Stimulated activated naive CD8-positive, alpha-beta T cell treated with anti-CD3 and anti-CD28 coated beads, Interleukin-15, Interleukin-2, amounts not matched to agents 100 ng/mL and 50 ng/mL, for 24 hours (primary cell): ENCODE measurements around the gene CDC6.

Experiments used
- H3K27ac Mint-ChIP-seq: one replicate; pipeline ENCODE4 v1.8.0; 2021; ENCODE audit warnings: mild to moderate bottlenecking, mixed read lengths
- H3K27me3 Mint-ChIP-seq: one replicate; pipeline ENCODE4 v1.8.0; 2021; ENCODE audit warnings: mixed read lengths
- H3K36me3 Mint-ChIP-seq: one replicate; pipeline ENCODE4 v1.8.0; 2021; ENCODE audit warnings: low read depth, mixed read lengths
- H3K4me1 Mint-ChIP-seq: one replicate; pipeline ENCODE4 v1.8.0; 2021; ENCODE audit warnings: low read depth, mixed read lengths
- H3K4me3 Mint-ChIP-seq: one replicate; pipeline ENCODE4 v1.8.0; 2021; ENCODE audit warnings: mild to moderate bottlenecking, mixed read lengths
- H3K9me3 Mint-ChIP-seq: one replicate; pipeline ENCODE4 v1.8.0; 2021; ENCODE audit warnings: mixed read lengths

Gene CDC6

GRCh38 chr17:40329839-40330794 is 42.4 kb downstream of the CDC6 start:
- Mint-ChIP-seq H3K9me3 (no peaks in the 10 kb centered on the region), H3K4me1 (peaks cover 96% of the 10 kb centered on the region), H3K36me3 (peaks cover 27% of the 10 kb centered on the region), H3K27ac (peak overlapping the region; percentile 67), H3K4me3 (peak overlapping the region; percentile 52), H3K27me3 (no peaks in the 10 kb centered on the region)

GRCh38 chr17:40330850-40331470 is 43.3 kb downstream of the CDC6 start:
- no peaks in the 10 kb centered on the region for H3K27me3 Mint-ChIP-seq
- no peak overlapping the region for H3K4me3 Mint-ChIP-seq
- no peaks in the 10 kb centered on the region for H3K9me3 Mint-ChIP-seq
- H3K4me1 Mint-ChIP-seq: peaks cover 90% of the 10 kb centered on the region
- peaks cover 27% of the 10 kb centered on the region for H3K36me3 Mint-ChIP-seq
- peak overlapping the region; percentile 67 for H3K27ac Mint-ChIP-seq

DNA sequence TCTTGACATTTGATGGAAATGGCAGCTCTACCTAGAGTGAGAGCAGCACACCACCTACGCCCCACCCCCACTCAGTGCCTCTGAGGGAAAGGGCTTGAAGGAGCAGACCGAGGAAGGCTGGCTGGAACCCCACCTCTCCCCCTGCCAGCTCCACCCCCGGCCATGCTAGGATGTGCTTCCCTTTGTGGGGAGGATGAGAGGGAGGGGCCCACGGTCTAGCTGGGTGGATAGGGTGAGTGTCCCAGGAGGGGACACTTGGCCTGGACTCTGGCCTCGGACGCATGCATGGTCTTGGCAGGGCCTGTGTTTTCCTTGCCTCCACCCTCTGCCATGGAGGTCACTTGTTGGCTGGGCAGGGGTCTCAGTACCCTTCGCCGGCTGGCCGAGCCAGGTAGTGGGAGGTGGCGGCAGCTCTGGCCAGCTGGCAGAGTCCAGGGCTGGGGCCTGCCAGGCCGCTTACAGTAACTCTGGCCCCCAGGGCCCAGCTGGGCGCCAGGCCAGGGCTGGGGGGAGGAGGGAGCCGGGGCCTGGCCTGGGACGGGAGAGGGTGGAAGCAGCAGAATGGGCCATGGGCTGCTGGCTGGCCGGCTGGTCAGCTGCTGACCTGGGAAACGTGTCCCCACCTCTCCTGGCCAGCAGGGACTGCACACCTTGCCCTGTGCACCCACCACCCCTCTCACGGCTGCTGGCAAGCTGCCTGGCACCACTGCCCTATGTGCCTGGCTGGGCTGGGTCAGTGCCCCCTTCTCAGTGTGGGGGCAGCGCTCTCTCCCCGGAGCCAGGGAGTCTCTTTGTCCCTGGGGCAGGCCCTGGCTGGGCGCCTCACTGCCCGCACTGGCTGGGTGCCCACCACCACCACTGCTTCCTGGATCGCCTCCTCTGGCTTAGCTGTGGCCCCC is 44.3 kb downstream of the CDC6 start:
- Mint-ChIP-seq H3K4me1 (peaks cover 87% of the 10 kb centered on the region), H3K36me3 (peaks cover 27% of the 10 kb centered on the region), H3K4me3 (no peak overlapping the region), H3K9me3 (no peaks in the 10 kb centered on the region), H3K27ac (peak overlapping the region; percentile 17), H3K27me3 (no peaks in the 10 kb centered on the region)

DNA sequence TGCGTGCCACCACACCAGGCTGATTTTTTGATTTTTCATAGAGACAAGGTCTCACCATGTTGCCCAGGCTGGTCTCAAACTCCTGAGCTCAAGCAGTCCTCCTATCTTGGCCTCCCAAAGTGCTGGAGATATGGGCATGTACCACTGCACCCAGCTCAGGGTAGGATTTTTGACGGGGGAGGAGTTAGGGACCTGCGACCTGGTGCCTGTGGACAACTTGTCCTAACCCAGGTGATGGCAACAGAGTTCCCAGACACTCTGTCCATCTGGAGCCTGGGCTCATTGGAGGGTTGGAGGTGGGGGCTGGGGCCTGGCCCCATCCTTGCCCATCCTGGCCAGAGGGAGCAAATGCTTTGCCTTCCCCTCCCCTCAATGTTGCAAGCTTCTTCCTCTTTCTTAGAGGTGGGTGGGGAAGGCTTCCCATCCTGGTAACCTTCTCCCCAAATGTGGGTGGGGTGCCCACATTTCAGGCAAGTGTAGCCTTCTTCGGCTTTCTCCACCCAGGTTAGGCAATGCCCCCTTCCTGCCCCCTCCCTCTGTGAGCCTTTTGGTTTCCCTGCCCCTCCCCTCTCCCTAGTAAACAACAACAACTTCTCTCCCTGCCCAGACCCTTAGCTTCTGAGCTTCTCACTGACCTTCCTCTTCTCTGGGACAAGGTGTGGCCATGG is 46.2 kb downstream of the CDC6 start:
- H3K4me3 Mint-ChIP-seq: no peak overlapping the region
- H3K9me3 Mint-ChIP-seq: no peaks in the 10 kb centered on the region
- no peak overlapping the region for H3K27ac Mint-ChIP-seq
- H3K36me3 Mint-ChIP-seq: peaks cover 33% of the 10 kb centered on the region
- H3K27me3 Mint-ChIP-seq: no peaks in the 10 kb centered on the region
- peaks cover 87% of the 10 kb centered on the region for H3K4me1 Mint-ChIP-seq

DNA sequence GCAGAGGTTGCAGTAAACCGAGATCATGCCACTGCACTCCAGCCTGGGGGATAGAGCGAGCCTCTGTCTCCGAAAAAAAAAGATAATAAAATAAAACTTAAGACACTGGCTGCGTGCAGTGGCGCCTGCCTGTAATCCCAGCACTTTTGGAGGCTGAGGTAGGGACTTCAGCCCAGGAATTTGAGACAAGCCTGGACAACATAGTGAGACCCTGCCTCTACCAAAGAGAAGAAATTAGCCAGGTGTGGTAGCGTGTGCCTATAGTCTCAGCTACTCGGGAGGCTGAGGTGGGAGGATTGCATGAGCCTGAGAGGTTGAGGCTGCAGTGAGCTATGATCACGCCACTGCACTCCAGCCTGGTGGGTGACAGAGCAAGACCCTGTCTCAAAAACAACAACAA is 47.9 kb downstream of the CDC6 start:
- H3K9me3 Mint-ChIP-seq: no peaks in the 10 kb centered on the region
- H3K27me3 Mint-ChIP-seq: no peaks in the 10 kb centered on the region
- H3K4me3 Mint-ChIP-seq: no peak overlapping the region
- H3K36me3 Mint-ChIP-seq: peaks cover 40% of the 10 kb centered on the region
- no peak overlapping the region for H3K27ac Mint-ChIP-seq
- peaks cover 87% of the 10 kb centered on the region for H3K4me1 Mint-ChIP-seq

DNA sequence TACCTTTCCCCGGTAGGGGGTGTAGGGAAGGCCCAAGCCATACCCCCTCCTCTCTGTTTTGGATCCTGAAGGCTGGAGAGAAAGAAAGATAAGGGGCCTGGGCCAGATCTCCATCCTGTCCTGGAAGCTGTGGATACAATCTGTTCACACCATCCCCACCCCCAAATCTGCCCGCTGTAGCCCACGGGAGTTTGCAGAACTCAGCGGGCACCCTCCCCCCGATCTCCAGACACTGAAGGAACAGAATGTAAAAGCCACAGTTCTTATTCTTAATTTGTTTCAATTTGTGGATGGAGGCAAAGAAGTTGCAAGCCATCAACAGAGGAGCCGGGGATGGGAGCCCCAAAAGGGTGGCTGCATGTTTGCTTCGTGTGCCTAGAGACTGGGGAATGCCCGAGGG is 49.7 kb downstream of the CDC6 start:
- H3K9me3 Mint-ChIP-seq: no peaks in the 10 kb centered on the region
- H3K4me1 Mint-ChIP-seq: peaks cover 78% of the 10 kb centered on the region
- H3K36me3 Mint-ChIP-seq: peaks cover 34% of the 10 kb centered on the region
- no peak overlapping the region for H3K27ac Mint-ChIP-seq
- H3K4me3 Mint-ChIP-seq: no peak overlapping the region
- no peaks in the 10 kb centered on the region for H3K27me3 Mint-ChIP-seq

DNA sequence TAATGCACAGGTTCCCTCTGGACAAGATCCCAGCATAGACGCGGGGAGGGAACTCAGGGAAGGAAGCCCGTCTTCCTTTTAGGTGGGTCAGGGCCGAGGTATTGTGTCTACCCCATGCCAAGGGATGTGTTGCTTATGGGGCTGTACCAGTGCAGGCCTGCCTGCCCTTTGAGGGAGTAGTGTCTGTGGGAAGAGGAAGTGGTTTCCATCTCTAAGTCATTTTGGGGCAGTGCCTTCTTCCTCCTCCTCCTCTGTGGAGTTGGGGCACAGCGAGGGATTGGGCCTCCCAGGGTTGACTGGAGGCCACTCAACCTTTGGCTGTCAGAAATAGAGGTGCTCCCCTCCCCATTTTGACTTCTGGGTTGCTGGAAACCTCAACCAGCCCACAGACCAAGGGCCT is 50.4 kb downstream of the CDC6 start:
- H3K4me3 Mint-ChIP-seq: no peak overlapping the region
- no peaks in the 10 kb centered on the region for H3K9me3 Mint-ChIP-seq
- no peaks in the 10 kb centered on the region for H3K27me3 Mint-ChIP-seq
- peaks cover 28% of the 10 kb centered on the region for H3K36me3 Mint-ChIP-seq
- peak overlapping the region; percentile 77 for H3K27ac Mint-ChIP-seq
- peaks cover 78% of the 10 kb centered on the region for H3K4me1 Mint-ChIP-seq

GRCh38 chr17:40338941-40339649 is 51.4 kb downstream of the CDC6 start:
- H3K36me3 Mint-ChIP-seq: peaks cover 21% of the 10 kb centered on the region
- H3K4me1 Mint-ChIP-seq: peaks cover 78% of the 10 kb centered on the region
- peak overlapping the region; percentile 42 for H3K27ac Mint-ChIP-seq
- no peaks in the 10 kb centered on the region for H3K27me3 Mint-ChIP-seq
- H3K9me3 Mint-ChIP-seq: no peaks in the 10 kb centered on the region
- no peak overlapping the region for H3K4me3 Mint-ChIP-seq

DNA sequence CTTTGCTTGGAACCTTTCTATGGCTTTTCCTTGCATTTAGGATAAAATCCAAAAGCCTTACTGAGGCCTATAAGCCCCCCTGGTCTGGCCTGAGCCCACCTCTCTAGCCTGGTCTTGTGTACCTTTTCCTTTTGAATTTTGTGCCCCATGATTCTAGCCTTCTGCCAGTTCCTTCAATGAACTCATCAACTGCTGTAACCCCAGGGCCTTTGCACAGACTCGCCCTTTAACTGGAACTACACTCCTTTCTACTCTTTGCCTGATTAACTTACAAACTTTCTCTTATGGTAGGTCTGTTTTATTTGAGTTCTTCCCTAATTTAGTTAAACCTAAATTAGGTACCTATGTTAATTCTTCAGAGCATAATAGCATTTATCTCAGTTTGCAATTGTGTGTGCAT is 52.6 kb downstream of the CDC6 start:
- Mint-ChIP-seq H3K27ac (no peak overlapping the region), H3K36me3 (peaks cover 21% of the 10 kb centered on the region), H3K4me1 (peaks cover 80% of the 10 kb centered on the region), H3K27me3 (no peaks in the 10 kb centered on the region), H3K9me3 (no peaks in the 10 kb centered on the region), H3K4me3 (no peak overlapping the region)

DNA sequence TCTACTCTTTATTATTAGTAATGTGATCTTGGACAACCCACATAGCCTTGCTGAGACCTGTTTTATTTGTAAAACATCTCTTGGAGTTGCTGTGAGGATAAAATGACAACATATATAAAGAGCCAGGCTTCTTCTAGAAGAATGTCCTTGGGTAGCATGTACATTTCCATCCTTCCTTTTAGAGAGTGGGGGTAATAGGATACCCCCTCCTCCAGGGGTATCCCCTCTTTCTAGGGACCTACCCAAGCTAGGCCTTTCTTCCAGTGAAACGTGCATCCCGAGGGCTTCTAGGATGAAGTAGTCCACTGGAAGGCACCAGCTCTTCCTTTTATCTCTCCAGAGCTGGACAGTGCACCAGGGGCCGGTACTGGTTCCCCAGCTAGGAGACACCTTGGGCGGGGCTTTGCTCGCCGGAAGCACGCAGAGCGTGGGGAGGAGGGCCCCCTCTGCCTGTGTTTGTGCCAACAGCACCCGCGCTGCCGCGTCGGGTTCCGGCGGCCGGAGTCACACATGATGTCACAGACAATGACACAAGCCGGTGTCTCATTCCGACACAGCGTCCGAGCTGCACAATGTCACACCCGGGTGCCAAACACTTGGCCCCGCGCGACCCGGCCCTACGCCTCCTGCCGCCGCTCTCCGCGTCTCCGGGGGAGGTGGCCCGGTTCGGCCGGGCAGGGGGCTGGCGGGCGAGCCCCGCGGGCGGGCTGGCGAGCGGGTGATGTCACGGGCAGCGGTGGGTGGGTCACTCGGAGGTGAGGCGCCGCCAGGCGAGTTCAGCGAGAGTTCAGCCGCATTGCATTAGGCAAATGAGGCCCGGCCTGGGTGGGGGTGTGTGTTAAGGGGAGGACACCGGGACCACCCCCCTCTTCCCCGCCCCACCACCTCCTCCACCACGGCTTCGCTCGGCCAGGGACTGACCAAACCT is 53.5 kb downstream of the CDC6 start:
- no peaks in the 10 kb centered on the region for H3K27me3 Mint-ChIP-seq
- peaks cover 88% of the 10 kb centered on the region for H3K4me1 Mint-ChIP-seq
- peak overlapping the region; percentile 75 for H3K4me3 Mint-ChIP-seq
- peak overlapping the region; percentile 79 for H3K27ac Mint-ChIP-seq
- peaks cover 21% of the 10 kb centered on the region for H3K36me3 Mint-ChIP-seq
- H3K9me3 Mint-ChIP-seq: no peaks in the 10 kb centered on the region

GRCh38 chr17:40341808-40342503 is 54.3 kb downstream of the CDC6 start:
- peak overlapping the region; percentile 26 for H3K27ac Mint-ChIP-seq
- no peaks in the 10 kb centered on the region for H3K27me3 Mint-ChIP-seq
- H3K9me3 Mint-ChIP-seq: no peaks in the 10 kb centered on the region
- peaks cover 21% of the 10 kb centered on the region for H3K36me3 Mint-ChIP-seq
- peaks cover 89% of the 10 kb centered on the region for H3K4me1 Mint-ChIP-seq
- H3K4me3 Mint-ChIP-seq: peak overlapping the region; percentile 75

DNA sequence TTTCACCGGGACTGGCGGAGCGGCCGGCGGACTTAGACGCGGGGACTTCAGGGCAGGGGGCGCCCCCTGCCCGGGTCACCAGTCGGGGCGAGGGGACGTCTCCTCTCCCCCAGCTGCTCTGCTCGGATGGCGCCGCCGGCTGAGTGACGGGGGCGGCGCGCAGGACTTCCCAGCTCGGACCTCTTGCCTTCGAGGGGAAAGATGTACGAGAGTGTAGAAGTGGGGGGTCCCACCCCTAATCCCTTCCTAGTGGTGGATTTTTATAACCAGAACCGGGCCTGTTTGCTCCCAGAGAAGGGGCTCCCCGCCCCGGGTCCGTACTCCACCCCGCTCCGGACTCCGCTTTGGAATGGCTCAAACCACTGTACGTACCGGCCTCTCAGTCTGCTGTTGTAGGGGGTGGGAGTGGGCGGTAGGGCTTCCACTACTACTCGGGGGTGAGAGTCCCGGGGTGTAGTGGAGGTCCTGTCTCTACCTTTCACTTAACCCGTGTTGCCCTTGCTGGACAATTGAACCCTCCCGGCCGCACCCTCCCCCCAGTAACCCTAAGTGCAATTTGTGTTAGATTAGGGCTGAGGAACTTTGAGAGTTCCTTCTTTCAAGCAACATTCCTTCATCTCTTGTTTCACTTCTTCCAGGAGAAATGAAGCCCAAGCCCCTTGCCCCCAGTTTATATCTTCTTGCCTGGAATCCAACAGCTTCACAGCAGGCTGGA is 55.0 kb downstream of the CDC6 start:
- Mint-ChIP-seq H3K27me3 (no peaks in the 10 kb centered on the region), H3K4me3 (peak overlapping the region; percentile 68), H3K27ac (peak overlapping the region; percentile 67), H3K4me1 (peaks cover 89% of the 10 kb centered on the region), H3K9me3 (no peaks in the 10 kb centered on the region), H3K36me3 (peaks cover 20% of the 10 kb centered on the region)
